Ramos (cell line): ENCODE measurements around the gene RPN2.

Source experiments
- in situ Hi-C: fragments of 300-500 bp; cut with MboI; formaldehyde crosslinking; loops from one replicate; pipeline ENCODE4 v1.14.3; 2022; ENCODE audit warnings: low sequenced_read_pairs; ENCODE audit not compliant: unreplicated experiment

Gene RPN2

DNA sequence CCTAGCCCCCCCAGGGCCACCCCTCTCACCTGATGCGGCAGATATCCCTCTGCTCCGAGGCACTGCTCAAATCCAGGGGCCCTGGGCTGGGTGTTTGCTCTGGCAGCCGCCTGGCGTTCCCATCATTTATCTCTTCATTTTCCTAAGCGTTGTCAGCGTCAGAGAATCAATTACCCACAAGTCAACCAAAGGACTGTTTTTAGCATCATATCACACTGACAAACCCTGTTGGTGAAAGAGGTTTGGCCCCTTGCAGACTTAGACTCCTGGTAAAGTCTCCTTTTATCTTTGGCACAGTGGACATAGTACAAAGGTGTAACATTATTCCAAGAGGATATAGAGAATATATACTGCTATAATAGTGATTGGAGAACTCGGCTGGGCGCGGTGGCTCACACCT lies 82.6 kb downstream of the RPN2 start, which contains the start of gene GHRH:
GHRH (minus strand) TSS at position 101 of the 400 bp plus-strand sequence. CDS start 4,925 bp downstream, outside the sequence.
- in situ Hi-C loops: no loop called here

- in situ Hi-C loops: no loop called here
These were observed 83.4 kb downstream of the RPN2 start for GRCh38 chr20:37262505-37262904.

DNA sequence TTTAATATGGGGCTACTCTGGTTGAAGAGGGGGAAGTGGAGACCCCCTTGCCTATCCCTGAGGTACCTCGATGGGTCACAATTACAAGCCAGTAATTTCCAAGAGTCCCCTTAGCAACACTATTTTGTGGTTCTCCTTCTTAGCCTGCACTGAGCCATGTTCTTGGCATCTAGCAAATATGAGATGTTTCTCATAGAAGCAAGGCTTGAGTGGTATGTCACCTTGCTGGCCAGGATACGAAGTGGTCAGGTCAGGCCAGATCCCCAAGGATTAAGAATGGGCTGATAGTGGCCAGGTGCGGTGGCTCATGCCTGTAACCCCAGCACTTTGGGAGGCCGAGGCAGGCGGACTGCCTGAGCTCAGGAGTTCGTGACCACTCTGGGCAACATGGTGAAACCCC lies 84.6 kb downstream of the RPN2 start:
- in situ Hi-C loops: no loop called here

- in situ Hi-C loops: no loop called here
These were observed 86.0 kb downstream of the RPN2 start for GRCh38 chr20:37265152-37265551.

DNA sequence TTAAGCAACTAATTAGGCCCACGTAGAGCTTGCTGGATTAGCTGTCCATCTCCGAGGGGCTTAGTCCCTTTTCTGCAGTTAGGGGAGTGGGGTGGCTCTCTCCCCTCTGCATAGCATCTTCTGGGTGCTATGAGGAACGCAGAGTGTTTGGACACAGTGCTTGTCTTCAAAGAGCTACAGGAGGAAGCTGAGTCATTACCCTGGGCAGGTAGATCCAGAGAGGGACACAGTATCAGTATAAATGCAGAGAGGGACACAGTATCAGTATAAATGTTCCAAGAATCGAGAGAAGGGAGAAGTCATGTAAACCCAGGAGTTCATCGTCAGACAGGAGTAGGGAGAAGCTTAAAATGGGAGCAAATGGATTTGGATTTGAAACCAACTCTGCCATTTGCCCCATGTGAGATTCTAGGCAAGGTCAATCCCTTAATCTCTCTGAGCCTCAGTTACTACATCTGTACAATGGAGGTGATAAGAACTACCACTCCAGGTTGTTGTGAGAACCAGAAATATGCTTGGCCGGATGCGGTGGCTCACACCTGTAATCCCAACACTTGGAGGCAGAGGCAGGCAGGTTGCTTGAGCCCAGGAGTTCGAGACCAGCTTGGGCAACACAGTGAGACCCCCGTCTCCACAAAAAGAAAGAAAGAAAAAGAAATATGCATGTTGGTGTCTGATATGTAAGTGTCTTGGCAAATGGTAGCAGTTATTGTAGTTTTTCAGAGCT lies 88.0 kb downstream of the RPN2 start:
- in situ Hi-C loops: no loop called here

DNA sequence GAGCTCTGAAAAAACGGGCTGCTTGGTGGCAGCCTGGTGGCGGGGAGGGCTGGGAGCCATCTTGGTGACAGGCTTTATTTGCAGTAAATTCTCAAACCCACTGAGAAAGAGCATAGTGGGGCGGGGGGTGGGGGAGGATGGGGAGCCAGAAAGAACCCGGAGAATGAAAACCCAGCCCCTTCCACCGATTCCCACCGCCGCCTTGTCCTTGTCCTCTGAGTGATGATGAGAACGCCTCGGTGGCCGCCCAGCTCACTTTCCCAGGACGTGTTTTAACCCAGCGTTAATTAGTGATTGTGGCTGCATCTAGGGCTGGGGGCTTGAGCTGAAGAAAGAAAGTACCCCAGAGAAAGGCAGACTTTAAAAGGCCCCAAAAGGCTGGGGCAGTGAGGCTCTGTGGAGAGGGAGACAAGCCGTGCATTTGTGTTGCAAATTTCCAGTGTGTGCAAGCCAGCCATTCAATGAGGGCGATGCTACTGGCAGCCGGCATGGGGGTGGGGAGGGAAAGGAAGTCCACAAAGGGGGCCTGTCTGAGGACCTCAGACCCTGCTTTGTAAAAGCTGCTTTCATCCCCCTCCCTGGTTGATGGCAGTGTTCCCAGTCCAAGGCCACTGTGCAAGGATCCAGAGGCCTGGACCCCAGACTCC lies 88.7 kb downstream of the RPN2 start:
- in situ Hi-C loops: no loop called here

DNA sequence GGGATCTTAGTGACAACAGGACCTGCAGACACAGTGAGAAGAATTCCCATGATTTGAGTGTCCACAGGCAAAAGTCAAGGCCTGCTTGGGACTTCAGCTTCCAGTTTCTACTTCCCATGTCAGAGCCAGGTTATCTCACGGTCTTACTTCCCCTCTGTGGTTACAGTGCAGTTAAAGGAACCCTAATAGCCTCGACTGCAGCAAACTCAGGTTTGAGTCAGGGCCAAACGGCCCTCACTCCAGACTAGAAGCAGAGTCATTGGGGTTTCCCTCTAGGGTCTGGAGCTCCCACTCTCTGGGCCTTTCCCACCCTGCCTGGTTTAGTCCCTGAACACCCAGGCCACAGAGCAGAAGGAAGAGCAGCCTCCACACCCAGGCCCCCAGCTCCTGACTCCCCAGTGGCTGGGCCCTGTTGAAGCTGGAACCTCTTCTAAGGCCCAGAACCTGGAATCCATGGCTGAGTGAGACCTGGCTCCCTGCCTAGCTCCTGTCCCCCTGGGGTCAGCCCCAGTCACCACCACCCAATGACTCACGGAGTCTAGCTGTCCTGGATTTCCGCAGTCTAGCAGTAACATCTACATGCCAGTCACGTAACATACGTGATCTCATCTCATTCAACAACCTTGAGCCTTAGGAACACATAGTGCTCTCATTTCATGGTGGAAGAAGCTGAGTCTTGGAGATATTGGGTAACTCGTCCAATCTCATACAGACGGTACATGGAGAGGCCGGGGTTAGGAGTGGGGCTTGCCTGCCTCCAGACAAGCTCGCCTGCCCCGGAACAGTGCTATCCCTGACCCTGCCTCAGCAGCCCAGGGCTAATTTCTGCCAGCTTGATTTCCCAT lies 91.7 kb downstream of the RPN2 start:
- in situ Hi-C loops: loop anchor here (5.0 kb wide), 2 partner anchors 117 to 262 kb away; no protein-coding TSS in a partner anchor

GRCh38 chr20:37271421-37271768 lies 92.3 kb downstream of the RPN2 start:
- in situ Hi-C loops: loop anchor here (5.0 kb wide), 2 partner anchors 116 to 261 kb away; no protein-coding TSS in a partner anchor

- in situ Hi-C loops: loop anchor here (5.0 kb wide), 2 partner anchors 113 to 258 kb away; no protein-coding TSS in a partner anchor
These were observed 94.9 kb downstream of the RPN2 start for GRCh38 chr20:37273988-37274387.

DNA sequence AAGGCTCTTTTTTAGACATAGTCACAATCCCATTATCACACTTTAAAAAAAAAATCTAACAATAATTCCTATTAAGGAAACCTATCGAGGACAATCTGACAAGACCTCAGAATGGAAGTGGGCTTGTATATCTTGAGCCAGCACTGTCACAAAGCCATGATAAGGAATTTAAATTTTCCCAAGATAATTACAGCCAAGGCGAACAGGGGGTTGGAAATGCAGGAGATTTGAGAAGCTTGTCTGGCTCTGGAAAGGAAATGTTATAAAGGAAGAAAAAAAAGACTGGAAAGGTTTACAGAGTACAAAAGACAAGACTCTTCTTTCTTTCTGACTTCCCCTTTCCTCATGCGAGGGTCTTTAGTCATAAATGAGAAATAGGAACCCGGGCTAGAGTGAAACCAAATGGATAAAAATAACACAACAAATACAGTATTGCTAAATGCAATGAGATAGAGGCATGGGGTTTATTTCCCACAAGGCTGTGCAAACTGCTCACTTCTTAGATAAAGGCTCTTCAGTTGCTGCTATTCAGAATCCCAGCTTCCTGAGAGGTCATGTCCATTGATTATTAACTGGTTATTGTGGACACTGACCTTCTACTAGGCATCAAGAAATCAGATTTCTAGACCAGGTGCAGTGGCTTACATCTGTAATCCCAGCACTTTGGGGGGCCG lies 95.9 kb downstream of the RPN2 start:
- in situ Hi-C loops: loop anchor here (5.0 kb wide), 2 partner anchors 112 to 257 kb away; no protein-coding TSS in a partner anchor

- in situ Hi-C loops: no loop called here
These were observed 97.5 kb downstream of the RPN2 start for GRCh38 chr20:37276494-37277252.

GRCh38 chr20:37277253-37277593 lies 98.1 kb downstream of the RPN2 start:
- in situ Hi-C loops: no loop called here

DNA sequence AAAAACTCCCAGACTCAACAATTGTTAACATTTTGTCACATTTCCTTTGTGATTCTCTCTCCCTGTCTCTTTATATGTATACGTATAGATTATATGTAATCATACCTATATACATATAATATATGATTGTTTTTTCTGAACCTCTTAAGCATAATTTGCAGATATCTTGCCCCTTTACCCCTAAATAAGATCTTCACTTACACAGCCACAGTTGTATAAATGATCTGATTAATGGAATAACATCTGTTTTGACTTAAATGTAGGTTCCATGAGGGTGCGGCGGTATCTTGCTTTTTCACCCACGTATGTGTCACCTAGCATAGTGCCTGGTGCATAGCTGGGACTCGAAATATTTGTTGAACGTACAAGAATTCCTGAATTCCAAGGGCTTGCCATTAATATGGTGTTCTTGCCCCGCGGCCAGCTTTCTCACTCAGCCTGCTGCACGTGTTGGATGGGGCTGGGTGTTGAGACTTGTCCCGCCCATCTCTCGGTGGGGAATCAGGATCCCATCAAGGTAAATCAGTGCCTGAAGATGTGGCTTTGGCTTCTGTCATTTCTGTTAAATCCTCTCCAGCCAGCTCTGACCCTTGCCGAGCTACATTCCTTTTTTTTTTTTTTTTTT lies 99.9 kb downstream of the RPN2 start:
- in situ Hi-C loops: no loop called here

- in situ Hi-C loops: no loop called here
These were observed 100.7 kb downstream of the RPN2 start for GRCh38 chr20:37279820-37280219.

- in situ Hi-C loops: no loop called here
These were observed 101.3 kb downstream of the RPN2 start for GRCh38 chr20:37280403-37280802.

DNA sequence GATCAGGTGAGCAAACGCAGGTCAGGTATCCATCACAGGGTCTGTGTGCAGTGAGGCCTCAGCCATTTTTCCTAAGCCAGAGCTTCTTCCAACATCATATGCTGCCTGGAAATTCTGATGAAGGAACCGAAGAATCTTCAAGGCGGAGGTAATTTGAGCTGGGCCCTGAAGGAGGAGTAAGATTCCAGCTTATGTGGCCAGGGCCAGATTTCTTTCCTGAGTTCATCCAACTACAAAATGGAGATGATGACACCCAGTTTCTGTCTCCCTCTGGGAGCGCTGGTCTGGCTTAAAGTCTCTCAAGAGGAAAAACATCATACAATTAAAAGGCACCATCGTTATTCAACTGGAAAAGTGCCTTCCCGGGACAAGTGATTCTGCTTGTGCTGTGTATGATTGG lies 103.4 kb downstream of the RPN2 start:
- in situ Hi-C loops: no loop called here

- in situ Hi-C loops: no loop called here
These were observed 104.5 kb downstream of the RPN2 start for GRCh38 chr20:37283530-37284195.

GRCh38 chr20:37284691-37285161 lies 105.6 kb downstream of the RPN2 start:
- in situ Hi-C loops: no loop called here
